HepG2 (cell line): Measurements from ENCODE around the gene CBX5. TPM values are rescaled to one million over a fixed set of nuclear protein-coding genes. Genes with fewer than 3 reads are reported as not detected.

Experiments used
- ATAC-seq: fragments of 200-7000 bp; cut with Tn5 transposase; 3 replicates; pipeline ENCODE4 v1.9.1; 2020; ENCODE audit warnings: mild to moderate bottlenecking, moderate library complexity
- BruUV-seq: library from RNA; stranded (reverse); fragments of 400-500 nt; replicated peaks from 2 replicates; lab custom pipeline; 2021; lab: Mats Ljungman, UMichigan
- CTCF ChIA-PET: fragments of 300-600 bp; formaldehyde crosslinking; extraction: SDS; loops from one replicate; lab custom pipeline; 2021; ENCODE audit warnings: low total read pairs, inconsistent platforms, low intra/inter-chr PET ratio; lab: Yijun Ruan, JAX
- POLR2A ChIA-PET: fragments of 350-600 bp; sonication (Branson Sonifier 250); formaldehyde crosslinking; loops from one replicate; lab custom pipeline; 2020; ENCODE audit warnings: antibody characterized with exemption, inconsistent platforms; lab: Yijun Ruan, JAX
- DNase-seq: peaks from one replicate; pipeline ENCODE4 v3.0.0-alpha.2; 2015; ENCODE audit warnings: low spot score
- FAIRE-seq: peaks from 3 replicates; lab custom pipeline; 2011; peaks lifted over from hg19 to GRCh38; lab: Jason Lieb, UNC
- H2AFZ ChIP-seq: one replicate; pipeline ENCODE4 v1.6.1; 2011; ENCODE audit warnings: low read length, inconsistent platforms
- H3K27ac ChIP-seq: fragments of 300-600 bp; 3 replicates; pipeline ENCODE4 v1.8.0; 2011; ENCODE audit warnings: mixed run types, mild to moderate bottlenecking, mixed read lengths, low read length, inconsistent platforms; ENCODE audit not compliant: insufficient read depth; ENCODE audit errors: extremely low read length
- H3K27me3 ChIP-seq, 2 experiments: fragments of 200-600 bp in 1 of 2; 2 replicates in 1 of 2; 3 replicates in 1 of 2; pipeline versions ENCODE4 v1.6.0 to v1.8.0; 2011; ENCODE audit warnings: low read length in 2 of 2, mild to moderate bottlenecking in 2 of 2, moderate library complexity in 2 of 2, inconsistent platforms in 1 of 2; ENCODE audit not compliant: insufficient read depth in 2 of 2, control insufficient read depth in 1 of 2
- H3K36me3 ChIP-seq, 2 experiments: fragments of 200-600 bp in 1 of 2; replicated peaks in 1 of 2; 2 replicates in 1 of 2; 3 replicates in 1 of 2; pipeline versions ENCODE4 v1.5.1 to v1.8.0; 2011; ENCODE audit warnings: low read length in 2 of 2, inconsistent platforms in 1 of 2; ENCODE audit not compliant: insufficient read depth in 2 of 2, control insufficient read depth in 1 of 2
- H3K4me1 ChIP-seq: 2 replicates; pipeline ENCODE4 v1.5.1; 2012; ENCODE audit warnings: low read length, inconsistent platforms; ENCODE audit not compliant: insufficient read depth
- H3K4me2 ChIP-seq: 2 replicates; pipeline ENCODE4 v1.6.0; 2011; ENCODE audit warnings: low read depth, low read length, inconsistent platforms
- H3K4me3 ChIP-seq, 3 experiments: fragments of 200-600 bp in 1 of 3; sonication (generic), shearing (Covaris generic) in 1 of 3; replicated peaks in 1 of 3; 2 replicates each; pipeline ENCODE4 v1.5.1; 2011 to 2016; ENCODE audit warnings: low read length in 3 of 3, inconsistent platforms in 2 of 3, low read depth in 2 of 3, mild to moderate bottlenecking in 2 of 3, control low read depth in 1 of 3, mixed read lengths in 1 of 3; ENCODE audit not compliant: insufficient read depth in 1 of 3
- H3K79me2 ChIP-seq: one replicate; pipeline ENCODE4 v1.6.1; 2011; ENCODE audit warnings: low read length, inconsistent platforms; ENCODE audit not compliant: insufficient read depth
- H3K9ac ChIP-seq: 2 replicates; pipeline ENCODE4 v1.6.0; 2011; ENCODE audit warnings: mild to moderate bottlenecking, low read depth, low read length, inconsistent platforms; ENCODE audit not compliant: insufficient read depth
- H3K9me3 ChIP-seq: 2 replicates; pipeline ENCODE4 v1.5.1; 2012; ENCODE audit warnings: mild to moderate bottlenecking, low read length
- H4K20me1 ChIP-seq: 2 replicates; pipeline ENCODE4 v1.6.0; 2011; ENCODE audit warnings: inconsistent platforms, mild to moderate bottlenecking, low read length, moderate library complexity; ENCODE audit not compliant: insufficient read depth
- ARNT2 ChIP-seq: sonication (generic); formaldehyde crosslinking; IDR thresholded peaks from 2 replicates; pipeline ENCODE4 v1.8.0; 2022; ENCODE audit warnings: mild to moderate bottlenecking, low read depth, missing genetic modification reagents, moderate library complexity
- GPN1 ChIP-seq: sonication (generic); formaldehyde crosslinking; IDR thresholded peaks from 2 replicates; pipeline ENCODE4 v1.5.1; 2020; ENCODE audit warnings: missing genetic modification reagents, borderline replicate concordance
- HMG20B ChIP-seq: conservative IDR thresholded peaks from 2 replicates; pipeline ENCODE4 v1.6.1; 2016; ENCODE audit warnings: missing genetic modification reagents, missing compliant biosample characterization
- HOXD1 ChIP-seq: sonication (generic); formaldehyde crosslinking; IDR thresholded peaks from 2 replicates; pipeline ENCODE4 v1.5.0; 2020; ENCODE audit warnings: missing genetic modification reagents
- MZF1 ChIP-seq: sonication (generic); formaldehyde crosslinking; IDR thresholded peaks from 2 replicates; pipeline ENCODE4 v1.8.1; 2023; ENCODE audit warnings: mild to moderate bottlenecking, missing genetic modification reagents, borderline replicate concordance
- RBFOX2 ChIP-seq: fragments of 200-400 bp; formaldehyde crosslinking; IDR thresholded peaks from 2 replicates; pipeline ENCODE4 v1.6.1; 2017; ENCODE audit warnings: low read depth, mild to moderate bottlenecking, low read length
- TBX2 ChIP-seq: sonication (generic); formaldehyde crosslinking; IDR thresholded peaks from 2 replicates; pipeline ENCODE4 v1.5.0; 2020; ENCODE audit warnings: missing genetic modification reagents, mild to moderate bottlenecking, borderline replicate concordance
- ZFP36L1 ChIP-seq: sonication (generic); formaldehyde crosslinking; IDR thresholded peaks from 2 replicates; pipeline ENCODE4 v1.8.0; 2022; ENCODE audit warnings: mild to moderate bottlenecking, missing genetic modification reagents, moderate library complexity
- ZNF354B ChIP-seq: sonication (generic); formaldehyde crosslinking; IDR thresholded peaks from 2 replicates; pipeline ENCODE4 v1.8.0; 2022; ENCODE audit warnings: mild to moderate bottlenecking, missing genetic modification reagents
- ZNF484 ChIP-seq: sonication (generic); formaldehyde crosslinking; IDR thresholded peaks from 2 replicates; pipeline ENCODE4 v1.5.1; 2020; ENCODE audit warnings: mild to moderate bottlenecking, low read depth, missing genetic modification reagents, borderline replicate concordance
- WGBS: methylation state at CpG from one replicate; pipeline ENCODE4 v1.1.6; 2017; ENCODE audit warnings: low lambda C conversion rate; 5-methylcytosine and 5-hydroxymethylcytosine counted together
- in situ Hi-C: cut with HindIII; loops from 2 replicates; pipeline ENCODE4 v1.10.0; 2017; ENCODE audit warnings: low pct_unique_long_range_greater_than_20kb; ENCODE audit not compliant: extremely low pct_ligation_motif_present
- intact Hi-C: fragments of 100-400 bp; cut with micrococcal nuclease; formaldehyde crosslinking; loops from one replicate; pipeline ENCODE4 v1.10.0; 2022; ENCODE audit not compliant: unreplicated experiment
- polyA plus RNA-seq, 8 experiments: library from polyadenylated mRNA; depleted of rRNA in 3 of 8; stranded (reverse) in 7 of 8; unstranded in 1 of 8; fragments of >200 nt; fragmentation: Illumina TruSeq in 4 of 8; extraction: Trizol in 4 of 8; gene quantifications; 2 replicates each; pipeline versions ENCODE4 v1.2.1 to v1.2.3, GENCODE V29; 2011 to 2016; ENCODE audit warnings: low read depth in 4 of 8, missing spikeins in 1 of 8, mixed read lengths in 1 of 8; ENCODE audit not compliant: insufficient read depth in 1 of 8
- total RNA-seq, 5 experiments: library from RNA; depleted of rRNA; stranded (reverse); fragments of >200 nt; fragmentation: Illumina TruSeq; extraction: Trizol; gene quantifications; 2 replicates each; pipeline ENCODE4 v1.2.3, GENCODE V29; 2016; ENCODE audit warnings: low read depth in 1 of 5

CBX5 gene
- total and polyA plus RNA-seq, 2 of the 13 experiments (the other 11 are each of a cell fraction or from before 2014, with no cell fraction given), result 16.0 to 22.2 TPM

DNA sequence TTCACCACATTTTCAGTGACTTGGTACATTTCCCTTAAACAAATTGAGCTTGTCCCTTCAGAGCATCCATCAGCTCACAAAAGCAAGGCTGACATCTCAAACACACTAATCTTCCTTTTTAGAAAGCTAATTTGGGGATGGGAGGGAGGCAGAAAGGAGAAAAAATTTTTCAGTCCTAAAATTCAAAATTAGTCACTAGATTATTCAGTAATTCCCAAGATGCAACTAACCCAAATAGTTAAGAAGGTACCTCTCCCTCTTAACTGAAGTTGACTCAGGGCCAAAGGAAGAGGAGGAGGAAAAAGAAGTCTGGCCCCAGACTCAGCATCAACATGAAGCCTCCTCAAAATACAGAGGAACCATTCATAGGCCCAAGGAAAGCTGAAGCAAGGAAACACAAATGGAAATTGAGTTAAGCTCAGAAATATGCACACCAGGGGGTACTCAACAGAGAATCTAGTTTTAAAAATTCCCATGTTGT lies 21.7 kb downstream of the CBX5 start:
- Histone ChIP-seq H3K9me3 (no peaks in the 10 kb centered on the region), H3K4me1 (peaks cover 11% of the 10 kb centered on the region)
- TF ChIP-seq ARNT2 (CRISPR knock-in tag) (no peak), GPN1 (no peak)
- TF ChIP-seq, all 625 proteins: peak for 0
- in situ Hi-C loops (no loop called here), intact Hi-C loops (no loop called here)
- peaks cover 0 to 20% of the 10 kb centered on the region in 2 experiments; a peak in 3 of 5 replicates for H3K36me3 ChIP-seq
- no peak overlapping the region for H3K4me3 ChIP-seq
- no peak for ATAC-seq
- CTCF ChIA-PET, result no interaction called here
- DNase-seq, result no peak
- H2AFZ ChIP-seq, result no peak overlapping the region
- H3K27me3 ChIP-seq, result no peaks in the 10 kb centered on the region
- H3K79me2 ChIP-seq, result no peaks in the 10 kb centered on the region
- BruUV-seq, result no TSS peak
- no peak overlapping the region for H3K9ac ChIP-seq
- H3K27ac ChIP-seq, result no peak overlapping the region
- no peak for FAIRE-seq
- no peak overlapping the region for H3K4me2 ChIP-seq
- no peaks in the 10 kb centered on the region for H4K20me1 ChIP-seq
- POLR2A ChIA-PET, result interaction anchor here (2.9 kb wide), 1 partner anchor 22 kb away, joined by 12 read pairs; the partner anchor contains the start of genes CBX5 and HNRNPA1

GRCh38 chr12:54257332-54257731 lies 22.6 kb downstream of the CBX5 start:
- Histone ChIP-seq H3K9ac (no peak overlapping the region), H4K20me1 (no peaks in the 10 kb centered on the region), H2AFZ (no peak overlapping the region), H3K9me3 (no peaks in the 10 kb centered on the region), H3K27me3 (no peaks in the 10 kb centered on the region), H3K79me2 (no peaks in the 10 kb centered on the region), H3K4me2 (no peak overlapping the region), H3K36me3 (peaks cover 0 to 21% of the 10 kb centered on the region in 2 experiments; a peak in 3 of 5 replicates), H3K4me3 (no peak overlapping the region), H3K27ac (no peak overlapping the region), H3K4me1 (peaks cover 2% of the 10 kb centered on the region)
- intact Hi-C loops (no loop called here), in situ Hi-C loops (no loop called here)
- WGBS, result 98% methylated on average over 8 of the region's 8 CpGs
- FAIRE-seq, result no peak
- ATAC-seq, result no peak
- CTCF ChIA-PET, result no interaction called here
- no peak for TF ChIP-seq HOXD1 (CRISPR knock-in tag)
- no peak for TF ChIP-seq ZFP36L1 (CRISPR knock-in tag)
- TF ChIP-seq ZNF354B (CRISPR knock-in tag), result no peak
- TF ChIP-seq HMG20B (CRISPR knock-in tag), result no peak
- no peak for TF ChIP-seq TBX2 (CRISPR knock-in tag)
- TF ChIP-seq ZNF484 (CRISPR knock-in tag), result no peak
- TF ChIP-seq RBFOX2, result no peak
- TF ChIP-seq MZF1 (CRISPR knock-in tag), result no peak
- no peak for DNase-seq
- BruUV-seq, result no TSS peak
- POLR2A ChIA-PET, result no interaction called here
